Stimulated activated CD4-positive, alpha-beta T cell treated with anti-CD3 and anti-CD28 coated beads, Interleukin-15, amount 100 ng/mL, for 1 hour (primary cell): Measurements from ENCODE around the gene PIRT.

Source experiments
- DNase-seq, 2 donors: peaks; one replicate each; pipeline ENCODE4 v3.0.0-alpha.2; 2020; ENCODE audit warnings: low read depth in 1 of 2, low spot score in 1 of 2

The PIRT gene

DNA sequence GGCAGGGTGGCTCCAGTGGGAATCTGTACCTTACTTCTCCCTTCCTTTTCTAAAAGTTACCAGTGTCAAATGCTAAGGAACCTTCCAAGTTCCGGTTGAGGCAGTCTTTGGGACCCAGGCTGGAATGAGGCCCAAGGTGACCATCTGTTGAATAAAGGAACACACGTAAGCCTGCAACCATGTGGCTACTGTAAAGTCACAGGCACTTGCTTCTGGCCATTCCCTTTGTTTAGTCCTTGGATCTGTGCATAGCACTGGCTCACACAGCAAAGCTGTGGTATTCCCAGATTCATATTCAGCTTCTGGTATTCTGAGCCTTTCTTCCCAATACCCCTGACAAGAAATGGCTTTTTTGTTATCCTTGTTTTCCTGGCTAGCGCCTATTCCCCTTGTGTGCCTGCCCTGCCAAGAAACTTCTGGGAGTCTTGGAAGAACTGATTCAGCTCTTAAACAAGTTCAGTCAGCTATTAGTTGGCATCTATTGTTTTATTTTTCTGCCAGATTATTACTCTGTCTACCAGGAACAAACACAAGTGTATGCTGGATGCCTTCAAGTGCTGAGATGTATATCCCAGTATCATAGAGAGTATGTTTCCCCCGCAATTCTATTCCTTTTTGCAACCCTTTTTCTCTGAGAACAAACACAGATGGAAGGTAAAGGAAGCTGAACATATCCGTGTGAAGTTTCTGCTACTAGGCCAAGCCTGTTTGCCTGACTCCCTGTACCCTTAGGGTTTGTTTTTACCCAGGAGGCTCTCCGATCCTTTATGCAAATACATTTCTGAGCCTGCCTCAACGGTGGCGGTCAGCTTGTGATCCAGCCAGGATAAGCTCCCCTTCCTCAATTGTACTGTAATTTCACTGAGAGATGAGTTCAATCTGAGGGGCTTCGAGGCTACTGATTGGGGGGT is 47.1 kb downstream of the PIRT start:
- DNase-seq: no peak

GRCh38 chr17:10789694-10790271 is 48.1 kb downstream of the PIRT start:
- no peak for DNase-seq

- DNase-seq: no peak
Observed at GRCh38 chr17:10787306-10788045, 50.4 kb downstream of the PIRT start.

- DNase-seq: no peak
Observed at GRCh38 chr17:10785295-10785694, 52.6 kb downstream of the PIRT start.

DNA sequence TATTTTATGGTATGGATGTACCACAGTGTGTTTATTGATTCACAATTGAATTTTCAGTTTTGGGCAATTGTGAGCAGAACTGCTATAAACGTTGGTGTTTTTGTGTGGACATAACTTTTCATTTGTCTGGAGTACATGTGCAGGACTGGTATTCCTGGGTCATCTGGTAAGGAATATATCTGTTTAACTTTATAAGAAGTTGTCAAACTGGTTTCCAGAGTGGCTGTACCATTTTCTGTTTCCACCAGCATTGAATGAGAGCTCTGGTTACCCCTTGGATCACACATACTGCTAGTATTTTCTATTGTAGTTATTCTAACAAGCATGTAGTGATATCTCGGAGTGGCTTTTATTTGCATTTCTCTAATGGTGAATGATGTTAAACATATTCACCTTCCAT is 58.3 kb downstream of the PIRT start:
- DNase-seq: no peak

DNA sequence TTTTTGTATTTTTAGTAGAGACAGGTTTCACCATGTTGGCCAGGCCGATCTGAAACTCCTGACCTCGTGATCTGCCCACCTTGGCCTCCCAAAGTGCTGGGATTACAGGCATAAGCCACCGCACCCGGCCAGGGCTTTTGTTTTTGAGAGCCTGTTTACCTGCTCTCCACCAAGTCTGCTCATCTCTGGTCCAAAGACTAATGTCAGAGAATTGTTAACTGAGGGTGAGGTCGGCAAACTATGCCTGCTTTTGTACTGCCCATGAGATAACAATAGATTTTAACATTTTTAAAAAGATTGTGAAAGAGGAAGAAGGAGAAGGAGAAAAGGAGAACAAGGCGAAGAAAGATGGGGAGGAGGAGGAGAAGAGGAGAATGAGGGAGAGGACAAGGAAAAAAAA is 60.0 kb downstream of the PIRT start:
- DNase-seq: no peak

DNA sequence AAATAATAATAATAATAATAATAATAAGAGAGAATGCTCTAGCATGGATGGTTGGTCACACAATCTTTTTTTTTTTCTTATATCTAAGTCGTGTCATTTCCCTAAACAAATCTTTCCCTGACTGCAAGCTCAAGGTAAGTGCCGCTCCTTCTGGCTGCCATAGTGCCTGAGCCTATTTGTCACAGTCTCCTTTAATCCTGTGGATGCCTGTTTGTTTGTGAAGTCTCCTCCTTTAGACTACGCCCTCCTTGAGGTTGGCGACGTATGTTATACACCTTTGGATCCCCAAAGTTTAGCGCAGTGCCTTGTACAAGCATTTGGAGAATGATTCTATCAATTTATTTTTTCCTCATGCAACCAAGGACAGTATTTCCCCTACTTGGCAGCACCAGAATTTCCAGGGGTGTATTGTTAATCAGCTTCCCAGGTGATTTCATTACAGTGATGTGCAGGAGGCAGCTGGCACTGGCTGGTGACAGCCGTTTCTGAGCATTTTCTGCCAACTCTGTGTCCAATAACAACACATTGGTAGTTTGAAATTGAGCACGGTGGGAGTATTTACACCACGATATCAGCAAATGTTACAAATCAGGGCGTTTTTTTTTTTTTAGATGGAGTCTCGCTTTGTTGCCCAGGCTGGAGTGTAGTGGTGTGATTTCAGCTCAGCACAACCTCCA is 60.6 kb downstream of the PIRT start:
- no peak for DNase-seq

GRCh38 chr17:10776381-10776780 is 61.5 kb downstream of the PIRT start:
- DNase-seq: no peak

- DNase-seq: no peak
Observed at GRCh38 chr17:10775740-10776356, 62.0 kb downstream of the PIRT start.

DNA sequence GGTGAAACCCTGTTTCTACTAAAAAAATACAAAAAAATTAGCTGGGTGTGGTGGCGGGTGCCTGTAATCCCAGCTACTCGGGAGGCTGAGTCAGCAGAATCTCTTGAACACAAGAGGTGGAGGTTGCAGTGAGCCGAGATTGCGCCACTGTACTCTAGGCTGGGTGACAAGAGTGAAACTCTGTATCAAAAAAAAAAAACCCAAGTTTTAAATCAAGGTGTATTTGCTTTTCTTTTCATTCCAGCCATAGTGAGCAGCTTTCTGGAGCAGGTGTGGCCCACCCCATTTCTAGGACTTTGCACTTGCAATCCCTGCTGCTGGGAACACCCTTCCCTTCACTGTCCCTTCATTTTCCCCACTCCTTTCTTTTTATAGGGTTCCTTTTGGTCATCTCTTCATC is 62.8 kb downstream of the PIRT start:
- DNase-seq: no peak

- no peak for DNase-seq
Observed at GRCh38 chr17:10773391-10773790, 64.5 kb downstream of the PIRT start.
